HepG2 (cell line): ENCODE data around the gene NIFK. TPM values are rescaled to one million over a fixed set of nuclear protein-coding genes. Genes with fewer than 3 reads are reported as not detected.

ENCODE experiments used
- CC2D1A ChIP-seq: sonication (generic); formaldehyde crosslinking; IDR thresholded peaks from 2 replicates; pipeline ENCODE4 v1.8.1; 2023; ENCODE audit warnings: mild to moderate bottlenecking, missing genetic modification reagents
- CEBPZ ChIP-seq: IDR thresholded peaks from 2 replicates; pipeline ENCODE4 v1.6.1; 2012; ENCODE audit warnings: low read length, improper control_type of control experiment
- DBP ChIP-seq: sonication (generic); formaldehyde crosslinking; IDR thresholded peaks from 2 replicates; pipeline ENCODE4 v1.4.0; 2020; ENCODE audit warnings: missing genetic modification reagents; ENCODE audit errors: not compliant biosample characterization
- FLYWCH1 ChIP-seq: sonication (generic); formaldehyde crosslinking; IDR thresholded peaks from 2 replicates; pipeline ENCODE4 v1.8.1; 2023; ENCODE audit warnings: mild to moderate bottlenecking, missing genetic modification reagents
- HDAC1 ChIP-seq: sonication (generic); formaldehyde crosslinking; IDR thresholded peaks from 2 replicates; pipeline ENCODE4 v1.5.1; 2020; ENCODE audit warnings: mild to moderate bottlenecking, missing genetic modification reagents
- MTF1 ChIP-seq: sonication (generic); formaldehyde crosslinking; IDR thresholded peaks from 2 replicates; pipeline ENCODE4 v1.5.0; 2020; ENCODE audit warnings: missing genetic modification reagents
- PRDM10 ChIP-seq: sonication (generic); formaldehyde crosslinking; IDR thresholded peaks from 2 replicates; pipeline ENCODE4 v1.4.0; 2020; ENCODE audit warnings: low read depth, missing genetic modification reagents
- SNRNP70 ChIP-seq: fragments of 200-400 bp; formaldehyde crosslinking; IDR thresholded peaks from 2 replicates; pipeline ENCODE4 v1.6.1; 2017; ENCODE audit warnings: mild to moderate bottlenecking, low read depth, low read length, moderate library complexity
- STAT6 ChIP-seq: sonication (generic); formaldehyde crosslinking; IDR thresholded peaks from 2 replicates; pipeline ENCODE4 v1.4.0; 2020; ENCODE audit warnings: missing genetic modification reagents, mild to moderate bottlenecking, borderline replicate concordance
- ZBTB4 ChIP-seq: sonication (generic); formaldehyde crosslinking; IDR thresholded peaks from 2 replicates; pipeline ENCODE4 v1.4.0; 2020; ENCODE audit warnings: missing genetic modification reagents, mild to moderate bottlenecking, borderline replicate concordance
- ZNF260 ChIP-seq: sonication (generic); formaldehyde crosslinking; IDR thresholded peaks from 2 replicates; pipeline ENCODE4 v1.4.0; 2020; ENCODE audit warnings: missing genetic modification reagents, low read depth, mild to moderate bottlenecking, borderline replicate concordance
- ZNF264 ChIP-seq: sonication (generic); formaldehyde crosslinking; IDR thresholded peaks from 2 replicates; pipeline ENCODE4 v1.4.0; 2020; ENCODE audit warnings: missing genetic modification reagents
- ZNF768 ChIP-seq: sonication (generic); formaldehyde crosslinking; IDR thresholded peaks from 2 replicates; pipeline ENCODE4 v1.4.0; 2020; ENCODE audit warnings: missing genetic modification reagents
- polyA plus RNA-seq, 8 experiments: library from polyadenylated mRNA; depleted of rRNA in 3 of 8; stranded (reverse) in 7 of 8; unstranded in 1 of 8; fragments of >200 nt; fragmentation: Illumina TruSeq in 4 of 8; extraction: Trizol in 4 of 8; gene quantifications; 2 replicates each; pipeline versions ENCODE4 v1.2.1 to v1.2.3, GENCODE V29; 2011 to 2016; ENCODE audit warnings: low read depth in 4 of 8, missing spikeins in 1 of 8, mixed read lengths in 1 of 8; ENCODE audit not compliant: insufficient read depth in 1 of 8
- total RNA-seq, 5 experiments: library from RNA; depleted of rRNA; stranded (reverse); fragments of >200 nt; fragmentation: Illumina TruSeq; extraction: Trizol; gene quantifications; 2 replicates each; pipeline ENCODE4 v1.2.3, GENCODE V29; 2016; ENCODE audit warnings: low read depth in 1 of 5

Gene NIFK
- total and polyA plus RNA-seq, 2 of the 13 experiments (the other 11 are each of a cell fraction or from before 2014, with no cell fraction given) = 19.6 to 105 TPM

GRCh38 chr2:121736462-121737336 is at the start of gene NIFK (continued):
- 0 out of 2 replicates have a peak, but pooled peaks have one; percentile 26 for TF ChIP-seq STAT6 (CRISPR knock-in tag)
- TF ChIP-seq CC2D1A = no peak
- TF ChIP-seq DBP (CRISPR knock-in tag) = peak; percentile 89
- peak; percentile 64; the same call in 1 of the 2 replicates for TF ChIP-seq ZNF264 (CRISPR knock-in tag)
- TF ChIP-seq CEBPZ = no peak
- 0 out of 2 replicates have a peak, but pooled peaks have one; percentile 39 for TF ChIP-seq ZBTB4 (CRISPR knock-in tag)
- no peak; the same call in 1 of the 2 replicates for TF ChIP-seq PRDM10 (CRISPR knock-in tag)
- TF ChIP-seq SNRNP70 = no peak
- no peak for TF ChIP-seq ZNF260 (CRISPR knock-in tag)
- TF ChIP-seq MTF1 (CRISPR knock-in tag) = peak; percentile 76; the same call in 1 of the 2 replicates
- TF ChIP-seq ZNF768 = peak; percentile 48
- no peak for TF ChIP-seq FLYWCH1 (CRISPR knock-in tag)
- TF ChIP-seq HDAC1 (CRISPR knock-in tag) = peak; percentile 99
